ENCODE data around the gene ZPBP.

Gene ZPBP

DNA sequence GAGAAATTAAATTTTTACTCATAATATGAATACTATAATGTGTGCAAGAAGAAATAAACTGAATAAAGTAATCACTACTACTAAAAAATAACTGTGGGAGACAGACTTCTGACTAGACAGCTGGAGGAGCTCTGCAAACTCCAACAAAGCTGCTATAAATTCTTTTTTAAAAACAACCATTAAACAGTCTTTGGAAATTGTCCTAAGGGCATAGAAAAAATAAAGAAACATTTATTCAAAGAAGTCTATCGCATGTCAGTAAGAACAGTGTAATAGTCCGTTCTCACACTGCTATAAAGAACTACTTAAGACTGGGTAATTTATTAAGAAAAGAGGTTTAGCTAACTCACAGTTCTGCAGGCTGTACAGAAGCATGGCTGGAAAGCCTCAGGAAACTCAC, 56.0 kb downstream of the ZPBP start:
- DNase-seq: no peak

DNA sequence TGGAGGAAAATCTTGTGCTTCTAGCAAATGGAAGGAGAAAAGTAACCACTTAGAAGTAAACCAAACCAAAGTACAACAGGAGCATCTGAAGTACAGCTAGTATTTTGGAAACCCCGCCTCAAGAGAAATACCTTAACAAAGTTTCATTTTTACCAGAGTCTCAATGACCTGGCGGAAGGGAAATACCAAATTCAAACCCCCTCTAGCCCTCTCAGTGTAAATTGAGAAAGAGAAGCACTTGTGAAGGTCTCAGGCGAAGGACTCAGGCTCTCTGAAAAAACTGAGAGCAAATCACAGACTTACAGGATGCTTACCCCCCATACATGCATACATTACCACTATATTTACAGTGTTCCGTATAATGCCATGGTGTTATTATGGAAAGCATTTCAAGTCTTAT, 70.1 kb downstream of the ZPBP start:
- DNase-seq: no peak

DNA sequence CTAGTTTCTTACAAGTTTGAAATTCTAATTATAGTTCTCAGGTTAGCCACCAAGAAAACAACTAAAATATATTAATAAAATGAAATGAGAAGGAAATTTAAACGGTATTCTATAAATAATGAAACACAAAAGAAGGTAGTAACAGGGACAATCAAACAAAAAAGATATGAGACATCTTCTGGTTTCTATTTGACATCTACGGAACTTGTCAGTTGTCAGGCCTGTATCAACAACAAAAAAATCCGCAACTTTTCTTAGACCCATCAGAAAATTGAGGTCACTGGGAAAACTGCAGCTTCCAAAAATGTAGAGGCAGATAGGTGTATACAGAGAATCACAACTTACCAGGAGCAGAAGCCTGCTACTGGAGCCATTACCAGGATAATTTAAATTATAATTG, 70.6 kb downstream of the ZPBP start:
- no peak for DNase-seq

DNA sequence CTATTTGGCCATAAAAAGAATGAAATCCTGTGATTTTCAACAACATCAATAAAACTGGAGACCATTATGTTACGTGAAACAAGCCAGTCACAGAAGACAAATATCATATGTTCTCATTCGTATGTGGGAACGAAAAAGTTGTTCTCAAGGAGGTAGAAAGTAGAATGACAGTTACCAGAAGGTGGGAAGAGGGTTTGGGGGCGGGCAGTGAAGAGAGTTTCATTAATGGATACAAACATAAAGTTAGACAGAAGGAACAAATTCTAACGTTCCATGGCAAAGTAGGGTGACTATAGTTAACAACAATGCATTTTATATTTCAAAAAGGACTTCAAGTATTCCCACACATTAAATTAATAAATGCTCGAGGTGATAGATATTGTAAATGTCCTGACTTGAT, 97.4 kb downstream of the ZPBP start:
- DNase-seq: no peak

DNA sequence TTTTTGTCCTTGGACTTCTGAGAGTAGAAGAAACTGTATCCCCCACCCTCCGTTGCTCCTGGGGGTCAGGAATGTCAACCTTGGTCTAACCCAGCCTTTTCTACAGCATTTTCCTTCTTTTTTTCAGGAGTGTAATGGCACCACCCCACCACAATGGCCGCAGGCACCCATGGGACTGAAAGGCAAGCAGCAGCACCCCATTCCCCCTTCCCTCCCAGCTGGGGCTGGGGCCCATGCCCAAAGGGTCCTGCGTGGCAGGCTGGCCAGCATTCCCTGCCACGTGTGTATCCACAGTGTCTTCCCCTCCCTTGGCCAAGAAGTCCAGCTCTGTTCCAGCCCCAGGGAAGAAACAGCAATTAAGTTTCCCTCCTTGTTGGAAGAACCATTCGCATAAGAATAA, 106.9 kb downstream of the ZPBP start:
- DNase-seq: no peak

DNA sequence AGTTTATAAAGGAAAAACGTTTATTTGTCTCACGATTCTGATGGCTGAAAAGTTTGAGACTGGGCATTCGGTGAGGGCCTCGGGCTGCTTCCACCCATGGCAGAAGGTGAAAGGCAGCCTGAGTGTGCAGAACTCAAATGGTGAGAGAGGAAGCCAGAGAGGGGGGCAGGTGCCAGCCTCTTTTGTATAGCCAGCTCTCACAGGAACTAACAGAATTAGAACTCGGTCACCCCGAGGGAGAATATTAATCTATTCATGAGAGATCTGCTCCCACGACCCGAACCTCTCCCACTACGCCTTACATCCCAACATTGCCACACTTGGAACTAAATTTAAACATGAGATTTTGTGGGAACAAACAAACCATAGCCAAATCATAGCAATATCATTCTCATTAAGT, 112.6 kb downstream of the ZPBP start:
- no peak for DNase-seq

DNA sequence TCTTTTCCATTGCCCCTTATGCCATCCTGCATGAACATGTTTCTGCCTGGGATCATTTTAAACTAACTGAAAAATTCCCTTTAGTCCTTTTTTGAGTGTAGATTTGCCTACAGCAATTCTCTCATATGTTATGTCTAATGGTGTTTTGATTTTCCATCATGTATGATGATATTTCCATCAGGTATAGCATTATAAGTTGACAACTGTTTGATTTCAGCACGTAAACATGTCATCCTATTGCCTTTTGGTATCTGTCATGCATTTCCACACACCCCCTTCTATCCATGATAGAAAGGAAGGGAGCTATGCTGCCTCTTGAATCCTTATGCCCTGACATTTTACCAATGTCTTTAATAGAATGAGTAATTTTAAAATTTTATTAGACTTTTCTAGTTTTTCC, 116.8 kb downstream of the ZPBP start:
- no peak for DNase-seq

DNA sequence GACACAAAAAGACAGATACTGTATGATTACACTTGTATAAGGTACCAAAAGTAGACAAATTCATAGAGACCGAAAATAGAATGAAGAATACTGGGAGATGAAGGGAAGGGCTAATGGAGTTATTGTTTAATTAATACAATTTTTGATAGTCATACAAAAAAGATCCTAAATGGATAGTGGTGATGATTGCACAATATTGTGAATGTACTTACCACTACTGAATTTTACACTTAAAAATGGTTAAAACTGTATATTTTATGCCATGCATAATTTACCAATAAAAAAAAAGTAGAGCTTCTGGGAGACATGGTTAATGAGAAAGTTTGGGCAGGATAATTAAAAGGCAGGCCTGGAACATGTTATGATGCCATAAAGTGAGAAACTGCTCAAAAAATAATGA, 119.0 kb downstream of the ZPBP start:
- no peak for DNase-seq

DNA sequence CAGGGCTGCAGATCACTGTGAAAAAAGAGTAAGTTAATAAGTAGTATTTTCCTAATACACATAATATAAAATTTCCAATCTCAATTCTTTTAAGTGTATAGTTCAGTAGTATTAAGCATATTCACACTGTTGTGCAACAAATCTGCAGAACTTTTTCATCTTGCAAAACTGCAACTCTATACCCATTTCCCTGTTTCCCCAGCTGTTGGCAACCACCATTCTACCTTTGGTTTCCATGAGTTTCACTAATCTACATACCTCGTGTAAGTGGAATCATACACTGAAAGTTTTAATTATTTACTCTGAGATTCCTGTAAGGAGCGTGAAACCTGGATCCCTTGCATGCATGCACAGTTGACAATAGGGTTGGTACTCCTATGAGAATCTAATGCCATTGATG, 155.4 kb downstream of the ZPBP start:
- DNase-seq: no peak

DNA sequence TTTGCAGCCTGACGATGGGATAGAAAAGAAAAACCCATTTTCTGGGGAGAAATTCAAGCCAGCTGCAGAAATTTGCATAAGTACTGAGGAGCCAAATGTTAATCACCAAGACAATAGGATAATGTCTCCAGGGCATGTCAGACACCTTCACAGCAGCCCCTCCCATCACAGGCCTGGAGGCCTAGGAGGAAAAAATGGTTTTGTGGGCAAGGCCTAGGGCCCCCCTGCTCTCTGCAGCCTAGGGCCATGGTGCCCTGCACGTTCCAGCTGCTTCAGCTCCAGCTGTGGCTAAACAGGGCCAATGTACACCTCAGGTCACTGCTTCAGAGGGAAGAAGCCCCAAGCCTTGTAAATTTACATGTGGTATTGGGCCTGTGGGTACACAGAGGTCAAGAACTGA, 161.4 kb downstream of the ZPBP start:
- no peak for DNase-seq

DNA sequence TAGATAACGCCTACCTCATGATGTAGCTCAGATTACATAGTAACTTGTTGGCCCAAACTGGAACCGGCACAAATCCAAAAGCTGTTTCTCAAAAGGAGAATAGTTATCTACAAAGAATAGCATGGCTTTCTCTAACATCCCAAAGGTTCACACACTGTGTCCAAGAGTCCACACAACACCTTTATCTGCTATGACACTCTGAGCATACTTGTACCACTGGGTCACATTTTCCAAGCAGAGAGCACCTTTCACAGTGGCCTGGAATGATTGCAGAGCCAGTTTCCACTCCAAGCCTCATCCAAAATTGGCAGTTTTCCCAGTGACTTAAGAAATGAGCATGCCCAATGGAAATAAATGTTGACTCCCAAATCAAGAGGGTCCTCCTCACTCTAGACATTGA, 164.3 kb downstream of the ZPBP start:
- no peak for DNase-seq

DNA sequence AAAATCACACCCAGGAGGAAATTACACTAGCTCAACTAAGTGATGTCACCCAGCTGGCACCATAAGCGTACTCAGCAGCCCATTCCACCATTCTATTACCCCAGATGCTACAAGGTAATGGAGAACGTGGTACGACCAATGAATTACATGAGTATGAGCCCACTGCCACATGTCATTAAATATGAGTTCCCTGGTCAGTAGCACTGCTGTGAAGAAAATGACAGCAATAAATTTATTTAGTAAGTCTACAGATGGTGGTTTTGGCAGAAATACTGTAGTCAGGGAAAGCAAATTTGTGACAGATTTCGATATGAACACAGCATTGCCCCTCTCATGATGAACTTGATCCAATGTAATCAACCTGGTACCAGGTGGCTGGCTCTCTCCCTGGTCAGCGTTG, 165.4 kb downstream of the ZPBP start:
- DNase-seq: no peak

DNA sequence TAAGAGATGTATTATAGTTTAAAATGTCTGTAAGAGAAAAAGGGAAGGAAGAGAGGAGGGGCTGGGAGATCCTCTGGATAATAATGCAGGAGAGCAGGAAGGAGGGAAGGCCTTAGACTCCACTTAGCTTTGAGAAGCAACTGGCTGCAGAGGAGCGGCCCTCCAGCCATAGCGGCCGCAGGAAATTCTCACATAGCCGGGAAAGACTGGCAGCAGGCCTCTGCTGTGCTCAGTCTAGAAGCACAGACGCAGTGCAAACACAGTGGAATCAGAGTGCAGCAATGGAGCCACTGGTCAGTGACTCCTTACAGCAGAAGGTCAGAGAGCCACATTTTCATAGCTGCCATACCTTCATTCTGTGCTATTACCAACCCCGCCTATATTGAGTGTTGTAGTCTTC, 166.3 kb downstream of the ZPBP start:
- no peak for DNase-seq

DNA sequence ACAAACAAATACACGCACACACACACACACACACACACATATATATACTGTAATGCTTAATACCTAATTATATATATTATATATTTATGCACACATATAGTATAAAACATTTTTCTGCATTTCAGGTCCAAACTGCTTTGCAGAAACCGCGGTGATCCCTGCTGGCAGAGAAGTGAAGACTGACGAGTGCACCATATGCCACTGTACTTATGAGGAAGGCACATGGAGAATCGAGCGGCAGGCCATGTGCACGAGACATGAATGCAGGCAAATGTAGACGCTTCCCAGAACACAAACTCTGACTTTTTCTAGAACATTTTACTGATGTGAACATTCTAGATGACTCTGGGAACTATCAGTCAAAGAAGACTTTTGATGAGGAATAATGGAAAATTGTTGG, 181.1 kb downstream of the ZPBP start:
- DNase-seq: no peak

DNA sequence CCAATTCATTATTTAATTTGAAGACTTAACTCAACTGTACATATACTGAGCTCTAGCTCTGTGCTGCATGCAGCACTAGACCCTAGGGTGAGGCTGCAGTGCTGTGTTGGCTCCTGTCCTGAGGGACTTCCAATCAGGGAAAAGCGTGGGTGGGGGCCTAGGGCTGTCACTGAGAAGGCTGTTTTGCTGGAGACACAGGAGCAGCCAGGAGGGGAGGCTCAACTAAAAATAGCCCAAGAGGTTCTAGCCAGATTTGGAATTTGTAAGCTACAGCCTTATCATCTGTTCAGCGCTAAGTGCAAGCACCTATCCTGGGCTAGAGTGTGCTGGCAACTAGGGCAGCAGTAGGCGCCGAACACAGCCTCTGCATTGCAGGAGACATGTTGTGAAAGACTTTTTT, 198.5 kb downstream of the ZPBP start:
- no peak for DNase-seq

DNA sequence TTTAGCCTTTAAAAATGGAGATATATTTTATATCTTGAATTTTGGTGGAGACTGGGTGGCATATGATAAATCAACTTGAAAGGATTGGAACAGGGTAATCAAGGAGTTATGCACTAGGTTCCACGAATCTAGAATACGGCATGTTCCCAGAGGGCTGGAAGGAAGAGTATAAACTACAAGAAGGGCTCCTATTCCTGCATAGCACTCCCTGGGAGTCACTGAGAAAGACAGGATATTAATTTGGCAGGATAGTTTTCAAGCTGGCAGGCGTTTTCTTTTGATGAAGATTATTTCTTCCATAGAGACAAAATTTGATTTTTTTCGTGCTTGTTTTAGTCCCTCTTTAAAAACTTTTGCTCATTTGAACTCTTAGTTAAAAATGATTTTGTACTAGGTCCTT, 199.9 kb downstream of the ZPBP start:
- no peak for DNase-seq

DNA sequence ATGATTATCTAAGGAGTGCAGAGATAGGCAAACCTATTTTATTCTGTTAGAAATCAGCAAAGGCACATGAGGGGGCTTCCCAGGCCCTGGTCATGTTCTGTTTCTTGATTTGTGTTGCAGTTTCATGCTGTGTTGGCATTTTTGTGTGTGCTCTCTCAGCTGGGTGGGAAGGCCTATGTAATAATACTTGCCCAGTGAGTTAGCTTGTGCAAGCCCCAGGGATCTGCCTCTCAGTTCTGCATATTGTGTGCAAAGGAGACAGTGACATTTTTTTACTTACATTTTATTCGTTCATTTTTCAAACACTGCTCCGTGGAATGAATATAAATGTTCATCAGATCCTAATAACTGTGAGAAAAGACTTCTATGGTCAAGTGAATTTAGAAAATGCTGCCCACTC, 200.6 kb downstream of the ZPBP start:
- no peak for DNase-seq

All from HCEC 1CT (cell line).